K562 (cell line): Measurements from ENCODE around the gene ANKMY2. TPM values are rescaled to one million over a fixed set of nuclear protein-coding genes. Genes with fewer than 3 reads are reported as not detected.

Source experiments
- ATF1 ChIP-seq, 2 experiments: fragments of 450-650 bp in 1 of 2; IDR thresholded peaks; 2 replicates each; pipeline ENCODE4 v1.6.1; 2016; ENCODE audit warnings: missing compliant biosample characterization in 1 of 2, missing genetic modification characterization in 1 of 2
- E2F3 ChIP-seq: fragments of 250-450 bp; sonication (Bioruptor Pico); IDR thresholded peaks from 2 replicates; pipeline ENCODE4 v1.4.0; 2020; ENCODE audit warnings: mild to moderate bottlenecking
- GTF2F1 ChIP-seq: IDR thresholded peaks from 2 replicates; pipeline ENCODE4 v1.6.1; 2011; ENCODE audit warnings: low read depth, low read length, improper control_type of control experiment
- HNRNPUL1 ChIP-seq: fragments of 200-400 bp; formaldehyde crosslinking; IDR thresholded peaks from 2 replicates; pipeline ENCODE4 v1.6.1; 2017; ENCODE audit warnings: low read length
- JUN ChIP-seq, 2 experiments: sonication (generic) in 1 of 2; formaldehyde crosslinking in 1 of 2; IDR thresholded peaks; 2 replicates each; pipeline versions ENCODE4 v1.6.1 to v1.8.0; 2012 to 2022; ENCODE audit warnings: borderline replicate concordance in 2 of 2, mild to moderate bottlenecking in 2 of 2, improper control_type of control experiment in 1 of 2, low read depth in 1 of 2, low read length in 1 of 2, missing genetic modification reagents in 1 of 2
- KAT2B ChIP-seq: IDR thresholded peaks from one replicate; pipeline ENCODE4 v1.6.1; 2012; ENCODE audit warnings: low read depth, mild to moderate bottlenecking, control low read depth, inconsistent platforms, low read length, moderate library complexity
- MYNN ChIP-seq, 2 experiments: sonication (generic); formaldehyde crosslinking in 1 of 2; IDR thresholded peaks; 2 replicates each; pipeline versions ENCODE4 v1.5.0 to v1.6.1; 2016 to 2020; ENCODE audit warnings: antibody characterized with exemption in 1 of 2, missing genetic modification reagents in 1 of 2
- NFRKB ChIP-seq: fragments of 450-650 bp; IDR thresholded peaks from 2 replicates; pipeline ENCODE4 v1.6.1; 2016; ENCODE audit warnings: low read depth
- PBX2 ChIP-seq, 2 experiments: IDR thresholded peaks in 1 of 2; conservative IDR thresholded peaks in 1 of 2; 2 replicates each; pipeline ENCODE4 v1.6.1; 2016; ENCODE audit warnings: low read depth in 2 of 2, mild to moderate bottlenecking in 1 of 2, missing compliant biosample characterization in 1 of 2, missing genetic modification characterization in 1 of 2, moderate library complexity in 1 of 2
- SMAD4 ChIP-seq: fragments of 250-450 bp; sonication (Bioruptor Pico); conservative IDR thresholded peaks from 2 replicates; pipeline ENCODE4 v1.8.0; 2021; ENCODE audit warnings: inconsistent platforms, mild to moderate bottlenecking, moderate library complexity
- THRAP3 ChIP-seq: fragments of 450-650 bp; IDR thresholded peaks from 2 replicates; pipeline ENCODE4 v1.6.1; 2016; ENCODE audit warnings: mild to moderate bottlenecking, inconsistent platforms, borderline replicate concordance
- ZBTB40 ChIP-seq, 2 experiments: fragments of 450-650 bp in 1 of 2; sonication (generic) in 1 of 2; formaldehyde crosslinking in 1 of 2; IDR thresholded peaks; 2 replicates each; pipeline versions ENCODE4 v1.7.1 to v1.9.0; 2016 to 2022; ENCODE audit warnings: inconsistent platforms in 1 of 2, mild to moderate bottlenecking in 1 of 2, missing genetic modification reagents in 1 of 2
- ZFP1 ChIP-seq: fragments of 450-650 bp; formaldehyde crosslinking; IDR thresholded peaks from 2 replicates; pipeline ENCODE4 v1.4.0; 2020; ENCODE audit warnings: mild to moderate bottlenecking, mixed read lengths
- ZFPM2 ChIP-seq: fragments of 250-450 bp; sonication (Bioruptor Pico); IDR thresholded peaks from 2 replicates; pipeline ENCODE4 v1.5.1; 2022; ENCODE audit warnings: mild to moderate bottlenecking
- ZNF324 ChIP-seq: fragments of 250-450 bp; sonication (Bioruptor Pico); IDR thresholded peaks from 2 replicates; pipeline ENCODE4 v1.4.0; 2020; ENCODE audit warnings: mild to moderate bottlenecking
- ZSCAN29 ChIP-seq: fragments of 450-650 bp; IDR thresholded peaks from 2 replicates; pipeline ENCODE4 v1.6.1; 2017
- polyA plus RNA-seq, 8 experiments: library from polyadenylated mRNA; depleted of rRNA in 4 of 8; stranded (reverse) in 5 of 8; unstranded in 3 of 8; fragments of >200 nt; fragmentation: Nextera tagmentation in 2 of 8; fragmentation: Illumina TruSeq in 1 of 8; extraction: Ambion mirVana in 2 of 8; extraction: Trizol in 1 of 8; gene quantifications; 2 replicates each; pipeline versions ENCODE4 v1.2.1 to v1.2.3, GENCODE V29; 2011 to 2014; ENCODE audit warnings: inconsistent platforms in 1 of 8, missing spikeins in 1 of 8
- total RNA-seq, 7 experiments: library from RNA; depleted of rRNA in 6 of 7; stranded (reverse); fragments of >200 nt in 6 of 7; fragmentation: Illumina TruSeq in 2 of 7; extraction: Trizol in 2 of 7; gene quantifications; 2 replicates each; pipeline versions ENCODE4 v1.2.1 to v1.2.3, GENCODE V29; 2011 to 2021; ENCODE audit warnings: low replicate concordance in 1 of 7

Gene ANKMY2
- total and polyA plus RNA-seq, 9 of the 15 experiments (the other 6 are each of a cell fraction or from before 2014, with no cell fraction given) = 38.9 to 71.5 (median 48.8) TPM

- TF ChIP-seq PBX2 (CRISPR knock-in tag; IDR thresholded peaks at IDR 0.05; ENCODE audit: low read depth) = no peak
- peak; percentile 86 for TF ChIP-seq PBX2 (tag; conservative IDR thresholded peaks at IDR 0.05; ENCODE audit: low read depth)
- peak; percentile 73; the same call in 1 of the 2 replicates for TF ChIP-seq JUN (IDR thresholded peaks at IDR 0.05; ENCODE audit: borderline replicate concordance, low read depth, low read length)
- TF ChIP-seq JUN (CRISPR knock-in tag; IDR thresholded peaks at IDR 0.05; ENCODE audit: borderline replicate concordance) = no peak
- TF ChIP-seq ZFP1 = no peak
- TF ChIP-seq KAT2B = no peak
- TF ChIP-seq ATF1 (CRISPR knock-in tag; IDR thresholded peaks at IDR 0.05) = no peak
- TF ChIP-seq ATF1 (tag; IDR thresholded peaks at IDR 0.05) = peak; percentile 45; the same call in 1 of the 2 replicates
- TF ChIP-seq THRAP3 = no peak
- no peak for TF ChIP-seq ZNF324 (CRISPR knock-in tag)
- TF ChIP-seq ZBTB40 (IDR thresholded peaks at IDR 0.05) = no peak
- TF ChIP-seq ZBTB40 (CRISPR knock-in tag; IDR thresholded peaks at IDR 0.05) = no peak
- TF ChIP-seq MYNN (IDR thresholded peaks at IDR 0.05) = no peak
- TF ChIP-seq MYNN (CRISPR knock-in tag; IDR thresholded peaks at IDR 0.05) = no peak
- TF ChIP-seq ZFPM2 (CRISPR knock-in tag) = no peak
- TF ChIP-seq ZSCAN29 = no peak
- peak; percentile 76 for TF ChIP-seq SMAD4 (CRISPR knock-in tag)
- no peak for TF ChIP-seq HNRNPUL1
- no peak for TF ChIP-seq E2F3 (CRISPR knock-in tag)
- TF ChIP-seq NFRKB = 0 out of 2 replicates have a peak, but pooled peaks have one; percentile 28
- TF ChIP-seq GTF2F1 = no peak
Observed at GRCh38 chr7:16657656-16658279, 12.2 kb upstream of the ANKMY2 start (continued).
